ENCODE measurements around the gene HRCT1.
A peak's percentile ranks its signal among the peaks of the same experiment; 100 is the strongest.

Gene HRCT1

GRCh38 chr9:35945341-35946018, 39.5 kb downstream of the HRCT1 start:
- H3K9me2 ChIP-seq (ENCODE audit: low read depth, low read length): no peaks in the 10 kb centered on the region
- H4K20me1 ChIP-seq (ENCODE audit: insufficient read depth, low read length): no peaks in the 10 kb centered on the region
- H3K27me3 ChIP-seq (ENCODE audit: insufficient read depth, low read length): no peaks in the 10 kb centered on the region
- H3F3A ChIP-seq (ENCODE audit: insufficient read depth, low read length): no peaks in the 10 kb centered on the region
- no peak overlapping the region for H2AFZ ChIP-seq (ENCODE audit: low read length)
- no peak overlapping the region for H3K4me3 ChIP-seq (ENCODE audit: low read depth, low read length, poor library complexity, severe bottlenecking)
- no peaks in the 10 kb centered on the region for H3K9me3 ChIP-seq (ENCODE audit: low read length)
- no peak overlapping the region for H3K27ac ChIP-seq (ENCODE audit: low read depth, low read length, poor library complexity, severe bottlenecking)
- H3K9ac ChIP-seq (ENCODE audit: low read length): no peak overlapping the region
- no peaks in the 10 kb centered on the region for H3K79me2 ChIP-seq (ENCODE audit: insufficient read depth, low read length)
- TF ChIP-seq CTCF (IDR thresholded peaks at IDR 0.05; ENCODE audit: low read length) (peak; percentile 82), EZH2 (IDR thresholded peaks at IDR 0.05; ENCODE audit: borderline replicate concordance, low read length) (no peak)
- no peak overlapping the region for H3K4me2 ChIP-seq (ENCODE audit: low read length)
- H3K36me3 ChIP-seq (ENCODE audit: insufficient read depth, low read length): no peaks in the 10 kb centered on the region
- no peaks in the 10 kb centered on the region for H3K4me1 ChIP-seq (ENCODE audit: insufficient read depth, low read length, severe bottlenecking)

GRCh38 chr9:35948451-35948850, 42.4 kb downstream of the HRCT1 start:
- H3K9me3 ChIP-seq (ENCODE audit: low read length): no peaks in the 10 kb centered on the region
- no peak overlapping the region for H3K27ac ChIP-seq (ENCODE audit: low read depth, low read length, poor library complexity, severe bottlenecking)
- no peak overlapping the region for H3K4me2 ChIP-seq (ENCODE audit: low read length)
- H3K9me2 ChIP-seq (ENCODE audit: low read depth, low read length): no peaks in the 10 kb centered on the region
- H3K27me3 ChIP-seq (ENCODE audit: insufficient read depth, low read length): no peaks in the 10 kb centered on the region
- no peaks in the 10 kb centered on the region for H3K79me2 ChIP-seq (ENCODE audit: insufficient read depth, low read length)
- no peak overlapping the region for H3K4me3 ChIP-seq (ENCODE audit: low read depth, low read length, poor library complexity, severe bottlenecking)
- TF ChIP-seq CTCF (IDR thresholded peaks at IDR 0.05; ENCODE audit: low read length): no peak
- no peak for TF ChIP-seq EZH2 (IDR thresholded peaks at IDR 0.05; ENCODE audit: borderline replicate concordance, low read length)
- no peaks in the 10 kb centered on the region for H3F3A ChIP-seq (ENCODE audit: insufficient read depth, low read length)
- no peaks in the 10 kb centered on the region for H4K20me1 ChIP-seq (ENCODE audit: insufficient read depth, low read length)
- H2AFZ ChIP-seq (ENCODE audit: low read length): no peak overlapping the region
- H3K9ac ChIP-seq (ENCODE audit: low read length): no peak overlapping the region
- no peaks in the 10 kb centered on the region for H3K4me1 ChIP-seq (ENCODE audit: insufficient read depth, low read length, severe bottlenecking)
- H3K36me3 ChIP-seq (ENCODE audit: insufficient read depth, low read length): no peaks in the 10 kb centered on the region

- H3K4me3 ChIP-seq (ENCODE audit: low read depth, low read length, poor library complexity, severe bottlenecking): no peak overlapping the region
- no peak overlapping the region for H3K4me2 ChIP-seq (ENCODE audit: low read length)
- no peaks in the 10 kb centered on the region for H4K20me1 ChIP-seq (ENCODE audit: insufficient read depth, low read length)
- no peak for TF ChIP-seq EZH2 (IDR thresholded peaks at IDR 0.05; ENCODE audit: borderline replicate concordance, low read length)
- TF ChIP-seq CTCF (IDR thresholded peaks at IDR 0.05; ENCODE audit: low read length): no peak
- no peak overlapping the region for H2AFZ ChIP-seq (ENCODE audit: low read length)
- no peaks in the 10 kb centered on the region for H3K9me3 ChIP-seq (ENCODE audit: low read length)
- H3K4me1 ChIP-seq (ENCODE audit: insufficient read depth, low read length, severe bottlenecking): no peaks in the 10 kb centered on the region
- no peaks in the 10 kb centered on the region for H3K9me2 ChIP-seq (ENCODE audit: low read depth, low read length)
- no peak overlapping the region for H3K9ac ChIP-seq (ENCODE audit: low read length)
- H3F3A ChIP-seq (ENCODE audit: insufficient read depth, low read length): no peaks in the 10 kb centered on the region
- H3K36me3 ChIP-seq (ENCODE audit: insufficient read depth, low read length): no peaks in the 10 kb centered on the region
- H3K79me2 ChIP-seq (ENCODE audit: insufficient read depth, low read length): no peaks in the 10 kb centered on the region
- H3K27me3 ChIP-seq (ENCODE audit: insufficient read depth, low read length): no peaks in the 10 kb centered on the region
- H3K27ac ChIP-seq (ENCODE audit: low read depth, low read length, poor library complexity, severe bottlenecking): no peak overlapping the region
Measured at GRCh38 chr9:35948901-35949318, 42.9 kb downstream of the HRCT1 start.

Measured in OCI-LY1 (cell line).